Stimulated activated CD8-positive, alpha-beta memory T cell treated with anti-CD3 and anti-CD28 coated beads, Interleukin-15, amount 100 ng/mL, for 4 hours (primary cell): ENCODE results near the gene POLN.

Experiments used
- DNase-seq, 2 donors: peaks; one replicate each; pipeline ENCODE4 v3.0.0-alpha.2; 2020; ENCODE audit warnings: low read depth in 2 of 2

Gene POLN

GRCh38 chr4:2059726-2060602 is 182.0 kb downstream of the POLN start:
- no peak for DNase-seq

GRCh38 chr4:2059046-2059725 is 182.7 kb downstream of the POLN start, which contains the start of gene NAT8L:
Gene NAT8L, plus strand, starts transcription at chr4:2059327. Its CDS starts 185 bp downstream, at chr4:2059512.
- DNase-seq = no peak

GRCh38 chr4:2058264-2059045 is 183.5 kb downstream of the POLN start:
- DNase-seq = no peak

- DNase-seq = no peak
Measured at GRCh38 chr4:2057382-2058065, 184.4 kb downstream of the POLN start.

- DNase-seq = no peak
Measured at GRCh38 chr4:2054217-2054616, 187.7 kb downstream of the POLN start.

GRCh38 chr4:2051086-2051485 is 190.8 kb downstream of the POLN start:
- no peak for DNase-seq

- DNase-seq = no peak
Measured at GRCh38 chr4:2049811-2050210, 192.1 kb downstream of the POLN start.

GRCh38 chr4:2049381-2049780 is 192.5 kb downstream of the POLN start:
- DNase-seq = no peak

- no peak for DNase-seq
Measured at GRCh38 chr4:2048831-2049230, 193.1 kb downstream of the POLN start.

- DNase-seq = no peak
Measured at GRCh38 chr4:2047781-2048581, 193.9 kb downstream of the POLN start.

- no peak for DNase-seq
Measured at GRCh38 chr4:2047031-2047660, 194.8 kb downstream of the POLN start.

- no peak for DNase-seq
Measured at GRCh38 chr4:2046031-2046961, 195.6 kb downstream of the POLN start.

- DNase-seq = no peak
Measured at GRCh38 chr4:2045518-2045951, 196.4 kb downstream of the POLN start.

- no peak for DNase-seq
Measured at GRCh38 chr4:2044542-2045517, 197.1 kb downstream of the POLN start.

- no peak for DNase-seq
Measured at GRCh38 chr4:2044119-2044485, 197.8 kb downstream of the POLN start.

GRCh38 chr4:2043396-2044118 is 198.4 kb downstream of the POLN start:
- DNase-seq = no peak

- DNase-seq = no peak
Measured at GRCh38 chr4:2042947-2043395, 198.9 kb downstream of the POLN start.
